HCT116 (cell line): ENCODE data around the gene PPP2R2D.

Experiments used
- POLR2AphosphoS5 ChIP-seq: IDR thresholded peaks from 2 replicates; pipeline ENCODE4 v1.6.1; 2011; ENCODE audit warnings: mild to moderate bottlenecking, low read depth, low read length, moderate library complexity
- TF ChIP-seq, protein P1 (sequence below), 3 experiments: fragments of 200-600 bp in 1 of 3; sonication (generic) in 1 of 3; IDR thresholded peaks in 2 of 3; conservative IDR thresholded peaks in 1 of 3; 2 replicates each; pipeline ENCODE4 v1.5.1; 2012 to 2017; ENCODE audit warnings: low read depth in 2 of 3, low read length in 2 of 3, antibody characterized with exemption in 1 of 3, borderline replicate concordance in 1 of 3, control low read depth in 1 of 3, mild to moderate bottlenecking in 1 of 3, mixed read lengths in 1 of 3, mixed run types in 1 of 3, moderate library complexity in 1 of 3; ENCODE audit not compliant: insufficient read depth in 1 of 3

- TF ChIP-seq, protein P1, sequence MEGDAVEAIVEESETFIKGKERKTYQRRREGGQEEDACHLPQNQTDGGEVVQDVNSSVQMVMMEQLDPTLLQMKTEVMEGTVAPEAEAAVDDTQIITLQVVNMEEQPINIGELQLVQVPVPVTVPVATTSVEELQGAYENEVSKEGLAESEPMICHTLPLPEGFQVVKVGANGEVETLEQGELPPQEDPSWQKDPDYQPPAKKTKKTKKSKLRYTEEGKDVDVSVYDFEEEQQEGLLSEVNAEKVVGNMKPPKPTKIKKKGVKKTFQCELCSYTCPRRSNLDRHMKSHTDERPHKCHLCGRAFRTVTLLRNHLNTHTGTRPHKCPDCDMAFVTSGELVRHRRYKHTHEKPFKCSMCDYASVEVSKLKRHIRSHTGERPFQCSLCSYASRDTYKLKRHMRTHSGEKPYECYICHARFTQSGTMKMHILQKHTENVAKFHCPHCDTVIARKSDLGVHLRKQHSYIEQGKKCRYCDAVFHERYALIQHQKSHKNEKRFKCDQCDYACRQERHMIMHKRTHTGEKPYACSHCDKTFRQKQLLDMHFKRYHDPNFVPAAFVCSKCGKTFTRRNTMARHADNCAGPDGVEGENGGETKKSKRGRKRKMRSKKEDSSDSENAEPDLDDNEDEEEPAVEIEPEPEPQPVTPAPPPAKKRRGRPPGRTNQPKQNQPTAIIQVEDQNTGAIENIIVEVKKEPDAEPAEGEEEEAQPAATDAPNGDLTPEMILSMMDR (IDR thresholded peaks at IDR 0.05 in 2 of 3, conservative IDR thresholded peaks at IDR 0.05 in 1 of 3; ENCODE audit: borderline replicate concordance in 1 of 3, insufficient read depth in 1 of 3, low read depth in 2 of 3, low read length in 2 of 3), result no peak
- no peak for TF ChIP-seq POLR2AphosphoS5
Observed at GRCh38 chr10:131975796-131976195, 75.0 kb downstream of the PPP2R2D start.
